CD4-positive, alpha-beta T cell treated with Interleukin-17A for 4 hours (primary cell): Measurements from ENCODE around the gene RPP21.

ENCODE experiments used
- DNase-seq: peaks from one replicate; pipeline ENCODE4 v3.0.0-alpha.2; 2020; ENCODE audit warnings: mixed read lengths

The RPP21 gene

GRCh38 chr6:30386166-30386565, 41.2 kb downstream of the RPP21 start:
- no peak for DNase-seq

- no peak for DNase-seq
Measured at GRCh38 chr6:30391240-30391639, 46.3 kb downstream of the RPP21 start.

GRCh38 chr6:30394139-30394538, 49.2 kb downstream of the RPP21 start:
- DNase-seq, result no peak
